Ecto neural progenitor cell (in vitro differentiated cells): ENCODE results near the gene RPP30.

ENCODE experiments used
- DNase-seq: peaks from one replicate; pipeline ENCODE4 v3.0.0-alpha.2; 2018; ENCODE audit warnings: low spot score

Gene RPP30

GRCh38 chr10:90871766-90872647 lies at the start of gene RPP30:
Gene RPP30 (plus strand): TSS chr10:90871974. CDS start chr10:90871987, 13 bp downstream.
- peak; percentile 90 for DNase-seq

- no peak for DNase-seq
These were observed 49.3 kb upstream of the RPP30 start for GRCh38 chr10:90822508-90822907.

- no peak for DNase-seq
These were observed 39.7 kb upstream of the RPP30 start for GRCh38 chr10:90832111-90832510.

- no peak for DNase-seq
These were observed 37.4 kb upstream of the RPP30 start for GRCh38 chr10:90834326-90834725.

GRCh38 chr10:90837486-90837885 lies 34.3 kb upstream of the RPP30 start:
- no peak for DNase-seq

- no peak for DNase-seq
These were observed 29.0 kb upstream of the RPP30 start for GRCh38 chr10:90842725-90843124.

GRCh38 chr10:90845726-90846125 lies 26.0 kb upstream of the RPP30 start:
- no peak for DNase-seq

GRCh38 chr10:90846746-90847145 lies 25.0 kb upstream of the RPP30 start:
- DNase-seq: no peak

GRCh38 chr10:90847436-90847835 lies 24.3 kb upstream of the RPP30 start:
- DNase-seq: no peak

- no peak for DNase-seq
These were observed 21.6 kb upstream of the RPP30 start for GRCh38 chr10:90849956-90850749.

- DNase-seq: no peak
These were observed 16.6 kb upstream of the RPP30 start for GRCh38 chr10:90855126-90855525.

GRCh38 chr10:90856261-90856660 lies 15.5 kb upstream of the RPP30 start:
- DNase-seq: no peak

- DNase-seq: no peak
These were observed 14.7 kb upstream of the RPP30 start for GRCh38 chr10:90856964-90857634.

GRCh38 chr10:90857635-90858460 lies 13.9 kb upstream of the RPP30 start, which contains the start of gene HTR7:
Gene HTR7 (minus strand): TSS chr10:90858039. CDS start chr10:90857671, 368 bp downstream.
- peak; percentile 84 for DNase-seq

GRCh38 chr10:90858461-90858968 lies 13.3 kb upstream of the RPP30 start:
- DNase-seq: no peak

GRCh38 chr10:90859321-90859751 lies 12.4 kb upstream of the RPP30 start:
- DNase-seq: no peak

- DNase-seq: no peak
These were observed 11.0 kb upstream of the RPP30 start for GRCh38 chr10:90860790-90861189.

- no peak for DNase-seq
These were observed 8.8 kb upstream of the RPP30 start for GRCh38 chr10:90862908-90863514.

- no peak for DNase-seq
These were observed 6.4 kb upstream of the RPP30 start for GRCh38 chr10:90865401-90865800.

- DNase-seq: no peak
These were observed 5.7 kb upstream of the RPP30 start for GRCh38 chr10:90866050-90866598.
